T-cell (primary cell): ENCODE results near the gene CAMK1D. TPM values are rescaled to one million over a fixed set of nuclear protein-coding genes. Genes with fewer than 3 reads are reported as not detected.
"Not testable (repeated sequence)": the region's sequence is repeated elsewhere in the genome, so short reads cannot be mapped to it uniquely, and the experiment has no call there.

ENCODE experiments used
- ATAC-seq, 4 experiments: fragments of 200-7000 bp in 3 of 4; fragments of 150-1000 bp in 1 of 4; cut with Tn5 transposase; replicated peaks in 1 of 4; 1 replicate in 3 of 4; 2 replicates in 1 of 4; pipeline ENCODE4 v1.10.0; 2021; ENCODE audit warnings: moderate library complexity in 3 of 4, mild to moderate bottlenecking in 2 of 4, moderate number of reproducible peaks in 1 of 4
- CTCF ChIA-PET, 2 donors: fragments of 300-600 bp; sonication (Branson Sonifier 250); formaldehyde crosslinking; loops; one replicate each; lab custom pipeline; 2022; ENCODE audit warnings: antibody characterized with exemption in 2 of 2; lab: Charles Lee
- POLR2A ChIA-PET, 2 donors: fragments of 300-600 bp; sonication (Branson Sonifier 250); formaldehyde crosslinking; loops; one replicate each; lab custom pipeline; 2022; ENCODE audit warnings: antibody characterized with exemption in 2 of 2; lab: Charles Lee
- DNase-seq, 35 experiments: peaks; one replicate each; pipeline versions ENCODE4 v3.0.0 to v3.0.0-alpha.2; 2013 to 2023
- H3K27ac ChIP-seq: one replicate; pipeline ENCODE4 v1.5.1; 2013; ENCODE audit warnings: low read length
- H3K27me3 ChIP-seq, 2 experiments: replicated peaks in 1 of 2; 1 replicate in 1 of 2; 2 replicates in 1 of 2; pipeline versions ENCODE4 v1.6.1 to v1.7.0; 2013; ENCODE audit warnings: low read length in 1 of 2, mixed read lengths in 1 of 2; ENCODE audit not compliant: control insufficient read depth in 2 of 2, insufficient read depth in 2 of 2; ENCODE audit errors: extremely low read depth in 1 of 2
- H3K36me3 ChIP-seq, 2 donors: 1 replicate in 1 of 2; 2 replicates in 1 of 2; pipeline versions ENCODE4 v1.6.1 to v1.7.0; 2013; ENCODE audit warnings: low read length in 1 of 2; ENCODE audit not compliant: control insufficient read depth in 2 of 2, insufficient read depth in 1 of 2; ENCODE audit errors: extremely low read depth in 1 of 2
- H3K4me1 ChIP-seq, 2 experiments: 1 replicate in 1 of 2; 2 replicates in 1 of 2; pipeline versions ENCODE4 v1.6.1 to v1.7.0; 2013; ENCODE audit warnings: low read length in 2 of 2, mixed read lengths in 1 of 2; ENCODE audit not compliant: insufficient read depth in 2 of 2, control insufficient read depth in 1 of 2; ENCODE audit errors: extremely low read depth in 1 of 2
- H3K4me3 ChIP-seq, 2 donors: 1 replicate in 1 of 2; 2 replicates in 1 of 2; pipeline versions ENCODE4 v1.5.1 to v1.7.0; 2013; ENCODE audit warnings: mild to moderate bottlenecking in 2 of 2, low read length in 1 of 2, moderate library complexity in 1 of 2; ENCODE audit not compliant: control insufficient read depth in 1 of 2; ENCODE audit errors: extremely low read depth in 1 of 2
- H3K9me3 ChIP-seq: 2 replicates; pipeline ENCODE4 v1.7.0; 2013
- H3K27ac Mint-ChIP-seq, 2 donors: one replicate each; pipeline ENCODE4 v1.8.0; 2020 to 2021; ENCODE audit warnings: mild to moderate bottlenecking in 2 of 2, mixed read lengths in 2 of 2
- H3K27me3 Mint-ChIP-seq, 2 donors: one replicate each; pipeline ENCODE4 v1.8.0; 2021 to 2022; ENCODE audit warnings: mixed read lengths in 2 of 2
- H3K36me3 Mint-ChIP-seq: one replicate; pipeline ENCODE4 v1.8.0; 2021; ENCODE audit warnings: mixed read lengths
- H3K4me1 Mint-ChIP-seq, 3 donors: one replicate each; pipeline ENCODE4 v1.8.0; 2020 to 2022; ENCODE audit warnings: mixed read lengths in 3 of 3, mild to moderate bottlenecking in 1 of 3
- H3K4me3 Mint-ChIP-seq, 3 donors: one replicate each; pipeline ENCODE4 v1.8.0; 2020 to 2022; ENCODE audit warnings: mild to moderate bottlenecking in 3 of 3, mixed read lengths in 3 of 3, moderate library complexity in 3 of 3
- H3K9me3 Mint-ChIP-seq, 3 donors: one replicate each; pipeline ENCODE4 v1.8.0; 2020 to 2022; ENCODE audit warnings: mixed read lengths in 3 of 3
- WGBS: methylation state at CpG from one replicate; pipeline ENCODE4 v1.1.5; 2013; ENCODE audit warnings: missing lambda C conversion rate; ENCODE audit not compliant: insufficient coverage; 5-methylcytosine and 5-hydroxymethylcytosine counted together
- total RNA-seq, 35 experiments: library from RNA in 6 of 35; stranded (reverse) in 6 of 35; fragments of 120-200 nt in 1 of 35; gene quantifications; one replicate each; pipeline versions ENCODE4 v1.2.1 to v1.2.4 and lab custom pipeline; 2013 to 2026

CAMK1D gene
- total RNA-seq, 5 donors from 2014 or later (not counting 1 experiment from before 2014, with no cell fraction given) = 16.8 to 31.3 (median 23.6) TPM

DNA sequence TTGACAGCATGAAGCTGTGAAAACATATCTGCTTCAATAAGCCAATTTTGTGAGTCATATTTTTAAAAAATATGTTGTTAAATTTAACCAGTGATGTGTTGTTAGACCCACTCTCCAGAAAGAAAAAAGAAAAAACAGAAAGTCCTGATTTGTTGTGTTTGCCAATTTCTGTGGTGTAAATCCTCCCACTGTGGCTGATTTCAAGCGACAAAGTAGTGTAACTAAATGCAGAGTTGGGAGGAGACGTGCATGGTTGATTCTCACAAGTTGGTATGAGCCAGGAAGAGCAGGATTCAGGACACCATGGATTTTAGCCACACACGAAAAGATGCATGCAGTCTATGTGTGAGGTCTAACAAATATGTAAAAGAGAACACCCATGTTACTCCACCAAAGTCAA, 513.1 kb downstream of the CAMK1D start:
- Histone ChIP-seq H3K27ac (no peak overlapping the region), H3K4me3 (no peak overlapping the region), H3K36me3 (no peaks in the 10 kb centered on the region), H3K27me3 (no peaks in the 10 kb centered on the region), H3K9me3 (no peaks in the 10 kb centered on the region), H3K4me1 (no peaks in the 10 kb centered on the region)
- ChIA-PET CTCF (no interaction called here), POLR2A (no interaction called here)
- Mint-ChIP-seq H3K27ac (no peak overlapping the region), H3K27me3 (peaks cover 5 to 16% of the 10 kb centered on the region in 2 donors), H3K36me3 (no peaks in the 10 kb centered on the region), H3K4me3 (no peak overlapping the region), H3K9me3 (peaks cover 0 to 11% (median 0%) of the 10 kb centered on the region in 3 donors), H3K4me1 (no peaks in the 10 kb centered on the region)
- ATAC-seq (no peak), DNase-seq (no peak)
- 86% methylated on average over 1 of the region's 3 CpGs for WGBS

DNA sequence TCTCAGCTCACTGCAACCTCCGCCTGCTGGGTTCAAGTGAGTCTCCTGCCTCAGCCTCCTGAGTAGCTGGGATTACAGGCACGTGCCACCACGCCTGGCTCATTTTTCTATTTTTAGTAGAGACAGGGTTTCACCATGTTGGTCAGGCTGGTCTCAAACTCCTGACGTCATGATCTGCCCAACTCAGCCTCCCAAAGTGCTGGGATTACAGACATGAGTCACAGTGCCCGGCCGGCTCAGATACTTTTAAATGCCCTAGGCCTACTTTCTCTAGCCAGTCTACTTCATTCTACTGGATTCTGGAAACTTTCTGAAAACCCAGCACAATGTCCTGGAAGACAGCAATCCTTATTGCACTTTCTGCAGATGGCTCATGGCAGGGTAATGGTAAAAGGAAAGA, 516.2 kb downstream of the CAMK1D start:
- 82% methylated on average over 6 of the region's 6 CpGs for WGBS
- ATAC-seq, CTCF ChIA-PET, H3K4me3 Mint-ChIP-seq, POLR2A ChIA-PET, DNase-seq, H3K27me3 ChIP-seq, H3K4me3 ChIP-seq, H3K4me1 Mint-ChIP-seq, H3K36me3 ChIP-seq, H3K4me1 ChIP-seq, H3K27ac ChIP-seq, H3K27ac Mint-ChIP-seq, H3K36me3 Mint-ChIP-seq, H3K27me3 Mint-ChIP-seq, H3K9me3 Mint-ChIP-seq, H3K9me3 ChIP-seq: not testable (repeated sequence)

DNA sequence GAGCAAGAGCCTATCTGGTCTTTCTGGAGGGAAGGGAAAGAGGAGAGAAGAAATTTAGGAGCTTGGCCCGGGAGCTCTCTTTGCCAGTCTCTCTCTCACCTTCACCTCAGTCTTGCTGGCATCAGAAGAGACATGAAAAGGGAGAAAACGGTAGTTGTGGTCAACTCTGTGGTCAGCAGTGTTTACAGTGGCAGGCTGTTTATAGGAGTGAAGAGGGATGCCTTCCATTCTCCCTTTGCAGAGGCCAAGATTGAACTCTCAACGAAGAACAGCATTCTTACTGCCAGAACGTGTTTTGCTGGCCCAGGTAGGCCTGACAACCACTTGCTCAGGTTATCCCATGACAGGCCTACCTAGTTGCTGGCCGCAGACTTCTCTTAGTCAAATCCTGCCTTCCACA, 518.9 kb downstream of the CAMK1D start:
- DNase-seq = no peak
- Histone ChIP-seq H3K27me3 (peaks cover 0 to 3% of the 10 kb centered on the region in 2 experiments), H3K27ac (no peak overlapping the region), H3K4me1 (no peaks in the 10 kb centered on the region), H3K4me3 (no peak overlapping the region), H3K9me3 (no peaks in the 10 kb centered on the region), H3K36me3 (no peaks in the 10 kb centered on the region)
- H3K27ac Mint-ChIP-seq = no peak overlapping the region
- no peaks in the 10 kb centered on the region for H3K9me3 Mint-ChIP-seq
- H3K27me3 Mint-ChIP-seq = peaks cover 0 to 6% of the 10 kb centered on the region in 2 donors
- H3K4me3 Mint-ChIP-seq = no peak overlapping the region
- peaks cover 0 to 3% (median 0%) of the 10 kb centered on the region in 3 donors for H3K4me1 Mint-ChIP-seq
- CTCF ChIA-PET = no interaction called here
- POLR2A ChIA-PET = no interaction called here
- 78% methylated on average over 3 of the region's 5 CpGs for WGBS
- no peak for ATAC-seq
- H3K36me3 Mint-ChIP-seq = no peaks in the 10 kb centered on the region

DNA sequence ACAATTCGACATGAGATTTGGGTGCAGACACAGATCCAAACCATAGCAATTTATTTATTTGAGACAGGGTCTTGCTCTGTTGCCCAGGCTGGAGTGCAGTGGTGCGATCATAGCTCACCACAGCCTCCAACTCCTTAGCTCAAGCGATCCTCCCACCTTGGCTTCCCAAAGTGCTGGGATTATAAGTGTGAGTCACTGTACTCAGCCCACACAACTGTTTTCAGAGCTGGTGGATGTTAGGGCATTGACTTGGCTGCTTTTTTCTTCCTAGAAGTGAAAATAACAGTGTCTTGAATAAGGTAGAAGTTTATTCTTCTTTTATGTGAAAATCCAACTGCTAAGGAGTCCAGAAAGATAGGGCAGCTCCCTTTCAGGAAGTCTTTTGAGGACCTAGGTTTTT, 520.1 kb downstream of the CAMK1D start:
- no peak for DNase-seq
- peaks cover 0 to 8% of the 10 kb centered on the region in 2 donors for H3K27me3 Mint-ChIP-seq
- H3K4me3 Mint-ChIP-seq = no peak overlapping the region
- no peaks in the 10 kb centered on the region for H3K9me3 ChIP-seq
- H3K27ac ChIP-seq = no peak overlapping the region
- WGBS = no CpG with 5 or more reads among the region's 3 CpGs
- ChIA-PET POLR2A (no interaction called here), CTCF (no interaction called here)
- H3K4me1 Mint-ChIP-seq = peaks cover 0 to 3% (median 0%) of the 10 kb centered on the region in 3 donors
- H3K36me3 ChIP-seq = no peaks in the 10 kb centered on the region
- H3K9me3 Mint-ChIP-seq = no peaks in the 10 kb centered on the region
- H3K27ac Mint-ChIP-seq = no peak overlapping the region
- no peaks in the 10 kb centered on the region for H3K4me1 ChIP-seq
- H3K27me3 ChIP-seq = peaks cover 0 to 7% of the 10 kb centered on the region in 2 experiments
- H3K4me3 ChIP-seq = no peak overlapping the region
- no peak for ATAC-seq
- no peaks in the 10 kb centered on the region for H3K36me3 Mint-ChIP-seq

DNA sequence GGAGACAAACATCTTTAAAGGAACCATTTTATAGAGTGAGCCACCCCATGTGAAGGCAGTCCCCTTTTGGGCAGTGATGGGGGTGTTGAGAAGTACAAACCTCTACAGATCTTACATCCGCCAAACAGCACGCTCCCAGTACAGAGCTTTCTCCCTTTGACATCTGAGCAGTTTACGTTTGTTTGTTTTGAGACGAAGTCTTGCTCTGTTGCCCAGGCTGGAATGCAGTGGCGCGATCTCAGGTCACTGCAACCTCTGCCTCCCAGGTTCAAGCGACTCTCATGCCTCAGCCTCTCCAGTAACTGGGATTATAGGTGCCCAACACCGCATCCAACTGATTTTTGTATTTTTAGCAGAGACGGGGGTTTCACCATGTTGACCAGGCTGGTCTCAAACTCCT, 523.2 kb downstream of the CAMK1D start:
- no peak for DNase-seq
- no peaks in the 10 kb centered on the region for H3K4me1 ChIP-seq
- 94% methylated on average over 8 of the region's 9 CpGs for WGBS
- H3K9me3 Mint-ChIP-seq = no peaks in the 10 kb centered on the region
- no peak overlapping the region for H3K4me3 Mint-ChIP-seq
- POLR2A ChIA-PET = no interaction called here
- H3K27me3 Mint-ChIP-seq = peaks cover 0 to 10% of the 10 kb centered on the region in 2 donors
- H3K4me1 Mint-ChIP-seq = peaks cover 0 to 3% (median 0%) of the 10 kb centered on the region in 3 donors
- no peak for ATAC-seq
- H3K36me3 Mint-ChIP-seq = no peaks in the 10 kb centered on the region
- H3K4me3 ChIP-seq = no peak overlapping the region
- H3K36me3 ChIP-seq = no peaks in the 10 kb centered on the region
- H3K27me3 ChIP-seq = peaks cover 0 to 13% of the 10 kb centered on the region in 2 experiments
- no peaks in the 10 kb centered on the region for H3K9me3 ChIP-seq
- no peak overlapping the region for H3K27ac ChIP-seq
- CTCF ChIA-PET = no interaction called here
- H3K27ac Mint-ChIP-seq = no peak overlapping the region

DNA sequence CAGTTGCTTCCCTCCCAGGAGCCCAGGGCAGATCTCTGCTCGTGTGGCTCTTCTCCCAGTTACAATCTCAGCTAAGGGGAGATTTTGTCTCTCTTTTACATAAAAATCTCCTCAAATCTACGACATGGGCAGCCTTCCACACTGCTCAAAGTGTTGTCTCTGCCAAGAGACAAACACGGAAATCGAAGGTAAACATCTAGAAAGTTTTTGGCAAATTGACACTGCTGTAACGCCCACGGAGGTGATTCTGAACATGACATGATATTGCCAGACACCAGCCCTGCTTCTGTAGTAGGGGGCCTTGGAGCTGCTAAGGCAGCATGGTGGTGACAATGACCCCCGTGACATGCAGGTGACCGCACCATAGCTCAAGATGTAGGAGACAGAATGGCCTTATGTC, 523.8 kb downstream of the CAMK1D start:
- H3K27me3 Mint-ChIP-seq = peaks cover 4 to 14% of the 10 kb centered on the region in 2 donors
- no peaks in the 10 kb centered on the region for H3K36me3 Mint-ChIP-seq
- ChIA-PET POLR2A (no interaction called here), CTCF (no interaction called here)
- H3K27ac ChIP-seq = no peak overlapping the region
- DNase-seq (no peak), ATAC-seq (no peak)
- peaks cover 0 to 13% of the 10 kb centered on the region in 2 experiments for H3K27me3 ChIP-seq
- H3K36me3 ChIP-seq = no peaks in the 10 kb centered on the region
- H3K4me3 ChIP-seq = no peak overlapping the region
- WGBS = 82% methylated on average over 7 of the region's 8 CpGs
- H3K27ac Mint-ChIP-seq = no peak overlapping the region
- peaks cover 0 to under 1% (median 0%) of the 10 kb centered on the region in 3 donors for H3K4me1 Mint-ChIP-seq
- H3K9me3 Mint-ChIP-seq = no peaks in the 10 kb centered on the region
- no peaks in the 10 kb centered on the region for H3K9me3 ChIP-seq
- H3K4me3 Mint-ChIP-seq = no peak overlapping the region
- no peaks in the 10 kb centered on the region for H3K4me1 ChIP-seq

DNA sequence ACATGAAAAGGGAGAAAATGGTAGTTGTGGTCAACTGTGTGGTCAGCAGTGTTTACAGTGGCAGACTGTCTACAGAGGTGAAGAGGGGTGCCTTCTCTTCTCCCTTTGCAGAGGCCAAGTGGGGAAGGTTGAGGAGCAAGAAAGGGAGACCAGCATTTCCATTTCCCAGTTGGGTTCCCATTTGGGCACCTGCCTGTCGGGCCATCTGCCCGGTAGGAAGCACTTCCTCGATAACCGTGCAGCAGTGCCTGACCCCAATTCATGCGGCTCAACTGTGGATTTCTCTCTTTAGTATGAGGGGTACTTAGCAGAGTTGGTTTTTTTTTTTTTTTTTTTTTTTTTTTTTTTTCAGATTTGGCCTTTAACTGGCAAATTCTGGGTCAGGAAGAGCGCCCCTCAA, 525.2 kb downstream of the CAMK1D start:
- Mint-ChIP-seq H3K9me3 (peaks cover 0 to 4% (median 0%) of the 10 kb centered on the region in 3 donors), H3K27ac (peak overlapping the region in 1 of 2 donors; percentile 16), H3K4me3 (no peak overlapping the region), H3K27me3 (peaks cover 4 to 17% of the 10 kb centered on the region in 2 donors), H3K36me3 (no peaks in the 10 kb centered on the region), H3K4me1 (no peaks in the 10 kb centered on the region)
- H3K27me3 ChIP-seq = peaks cover 0 to 13% of the 10 kb centered on the region in 2 experiments
- POLR2A ChIA-PET = no interaction called here
- 93% methylated on average over 4 of the region's 6 CpGs for WGBS
- ATAC-seq = no peak
- H3K4me1 ChIP-seq = no peaks in the 10 kb centered on the region
- no peaks in the 10 kb centered on the region for H3K36me3 ChIP-seq
- CTCF ChIA-PET = no interaction called here
- DNase-seq = no peak
- H3K27ac ChIP-seq = no peak overlapping the region
- no peak overlapping the region for H3K4me3 ChIP-seq
- H3K9me3 ChIP-seq = no peaks in the 10 kb centered on the region
